Stimulated activated CD8-positive, alpha-beta memory T cell treated with anti-CD3 and anti-CD28 coated beads, Interleukin-12 subunit alpha, Interleukin-12 subunit beta, amount 100 ng/mL, for 24 hours (primary cell): ENCODE measurements around the gene EIF4E3.

ENCODE experiments used
- DNase-seq: peaks from one replicate; pipeline ENCODE4 v3.0.0-alpha.2; 2020; ENCODE audit errors: extremely low read depth

The EIF4E3 gene

DNA sequence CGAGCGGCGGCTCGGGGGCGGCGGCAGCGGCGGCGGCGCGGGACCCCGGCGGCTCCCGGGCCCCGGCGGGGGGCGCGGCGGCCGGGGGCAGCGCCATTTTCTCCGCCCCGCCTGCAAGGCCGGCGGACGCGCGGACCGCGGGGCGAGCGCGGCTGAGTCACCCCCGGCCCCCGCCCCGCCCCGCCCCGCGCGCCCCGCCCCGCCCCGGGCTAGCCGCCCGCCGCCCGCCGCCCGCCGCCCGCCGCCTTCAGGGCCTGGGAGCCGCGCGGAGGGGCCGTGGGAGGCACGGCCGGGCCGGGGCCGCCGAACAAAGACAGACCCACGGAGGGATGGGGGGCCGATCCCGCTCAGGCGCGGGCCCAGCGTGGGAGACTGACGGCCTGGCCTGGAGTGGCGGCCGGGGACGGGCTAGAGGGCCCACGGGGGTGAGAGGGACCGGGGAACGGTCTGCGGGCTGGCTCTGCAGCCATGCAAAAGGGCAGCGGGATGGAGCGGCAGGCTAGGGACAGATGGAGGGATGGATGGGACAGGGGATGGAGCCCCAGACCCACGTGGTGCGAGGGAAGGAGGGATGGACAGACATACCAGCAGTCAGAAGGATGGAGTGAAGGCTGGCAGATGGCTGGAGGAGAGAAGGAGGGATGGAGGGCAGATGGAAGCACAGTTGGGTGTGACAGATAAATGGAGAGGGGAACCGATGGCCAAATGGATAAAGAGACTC lies at the start of gene EIF4E3:
Gene EIF4E3, minus strand, starts transcription at position 132 of the 721 bp plus-strand sequence. Its CDS starts 35 bp downstream, at position 97.
- no peak for DNase-seq

GRCh38 chr3:71771884-71772283 lies 46.7 kb upstream of the EIF4E3 start:
- no peak for DNase-seq

GRCh38 chr3:71771126-71771525 lies 45.9 kb upstream of the EIF4E3 start:
- no peak for DNase-seq

- no peak for DNase-seq
Observed at GRCh38 chr3:71763426-71763825, 38.2 kb upstream of the EIF4E3 start.

GRCh38 chr3:71760140-71760539 lies 34.9 kb upstream of the EIF4E3 start:
- no peak for DNase-seq

DNA sequence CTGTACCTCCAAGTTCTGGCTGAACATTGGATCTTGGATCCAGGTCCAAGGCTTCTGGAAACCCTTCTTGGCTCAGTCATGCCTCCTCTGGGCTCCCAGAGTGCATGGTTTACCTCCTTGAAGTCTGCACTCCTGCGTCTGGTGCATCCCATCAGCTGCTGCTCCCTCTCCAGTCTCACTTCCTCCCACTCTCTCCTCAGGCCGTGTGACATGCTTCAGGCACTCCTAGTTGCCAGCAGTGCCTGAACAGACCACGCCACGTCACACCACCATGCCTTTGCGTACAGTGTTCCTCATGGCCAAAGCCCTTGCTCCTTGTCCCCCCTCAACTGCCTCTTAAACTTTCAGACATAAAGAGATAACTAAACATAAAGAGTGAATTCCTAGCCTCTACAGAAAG lies 34.2 kb upstream of the EIF4E3 start:
- no peak for DNase-seq

GRCh38 chr3:71758091-71758490 lies 32.9 kb upstream of the EIF4E3 start:
- no peak for DNase-seq

- no peak for DNase-seq
Observed at GRCh38 chr3:71754610-71755253, 29.5 kb upstream of the EIF4E3 start.

- no peak for DNase-seq
Observed at GRCh38 chr3:71753701-71754609, 28.8 kb upstream of the EIF4E3 start, which contains the start of gene GPR27. GPR27 (plus strand) TSS chr3:71753855; CDS start chr3:71754050, 195 bp downstream.

- DNase-seq = no peak
Observed at GRCh38 chr3:71752831-71753700, 27.9 kb upstream of the EIF4E3 start.

DNA sequence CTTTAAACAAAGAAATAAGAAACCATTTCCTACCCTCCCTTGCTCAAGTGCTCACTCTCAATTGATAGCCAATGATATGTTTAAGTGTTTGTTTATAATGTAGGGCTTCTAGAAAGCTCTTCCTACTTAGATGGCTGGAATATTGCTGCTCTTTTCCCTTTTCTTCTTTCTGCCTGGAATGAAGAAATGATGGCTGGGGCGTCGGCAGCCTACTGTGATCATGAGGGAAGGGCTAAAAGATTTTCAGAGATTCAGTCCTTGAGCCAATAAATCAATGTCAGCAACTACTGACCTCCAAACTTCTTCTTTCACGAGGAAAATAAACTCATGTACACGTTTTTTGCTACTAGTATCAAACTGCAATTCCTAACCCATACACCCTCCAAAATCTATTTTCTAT lies 26.4 kb upstream of the EIF4E3 start:
- DNase-seq = no peak

DNA sequence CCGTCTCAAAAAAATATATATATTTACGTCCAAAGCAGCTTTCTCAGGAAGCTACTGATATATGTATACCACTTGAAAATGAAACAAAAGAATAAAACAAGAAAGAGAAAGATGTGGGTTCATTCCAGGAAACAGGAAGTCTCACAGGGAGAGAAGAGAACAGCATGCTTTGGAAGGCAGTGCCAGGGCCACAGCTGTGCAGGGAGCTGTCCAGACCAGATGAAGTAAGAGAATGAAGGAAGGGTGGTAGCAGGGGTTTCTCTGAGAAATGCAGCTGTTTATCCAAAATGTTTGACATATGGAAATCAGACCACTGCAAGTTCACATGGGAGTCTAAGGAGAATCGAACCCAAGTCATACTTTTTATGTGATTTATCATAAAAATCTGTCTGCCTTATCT lies 19.5 kb upstream of the EIF4E3 start:
- no peak for DNase-seq

- DNase-seq = no peak
Observed at GRCh38 chr3:71742621-71743020, 17.4 kb upstream of the EIF4E3 start.

- DNase-seq = no peak
Observed at GRCh38 chr3:71734881-71735280, 9.7 kb upstream of the EIF4E3 start.

GRCh38 chr3:71733319-71733718 lies 8.1 kb upstream of the EIF4E3 start:
- no peak for DNase-seq

DNA sequence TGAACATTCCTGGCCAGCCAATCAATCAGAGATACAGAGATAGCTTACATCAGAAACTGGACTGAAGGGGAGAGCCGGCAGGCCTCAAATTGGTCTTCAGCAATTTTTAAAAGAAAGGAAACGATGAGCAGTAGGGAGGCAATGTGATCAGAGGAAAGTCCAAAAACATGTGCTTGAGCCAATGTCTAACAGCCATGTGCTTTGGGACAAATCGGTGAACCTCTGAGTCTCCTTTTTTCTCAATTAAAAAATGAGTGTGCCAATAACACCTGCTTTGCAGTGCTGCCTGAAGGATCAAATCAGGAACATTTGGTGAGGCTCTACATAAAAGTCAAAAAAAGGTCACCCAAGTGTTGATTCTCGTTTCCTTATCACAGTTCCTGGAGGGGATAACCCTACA lies 7.4 kb upstream of the EIF4E3 start:
- no peak for DNase-seq

DNA sequence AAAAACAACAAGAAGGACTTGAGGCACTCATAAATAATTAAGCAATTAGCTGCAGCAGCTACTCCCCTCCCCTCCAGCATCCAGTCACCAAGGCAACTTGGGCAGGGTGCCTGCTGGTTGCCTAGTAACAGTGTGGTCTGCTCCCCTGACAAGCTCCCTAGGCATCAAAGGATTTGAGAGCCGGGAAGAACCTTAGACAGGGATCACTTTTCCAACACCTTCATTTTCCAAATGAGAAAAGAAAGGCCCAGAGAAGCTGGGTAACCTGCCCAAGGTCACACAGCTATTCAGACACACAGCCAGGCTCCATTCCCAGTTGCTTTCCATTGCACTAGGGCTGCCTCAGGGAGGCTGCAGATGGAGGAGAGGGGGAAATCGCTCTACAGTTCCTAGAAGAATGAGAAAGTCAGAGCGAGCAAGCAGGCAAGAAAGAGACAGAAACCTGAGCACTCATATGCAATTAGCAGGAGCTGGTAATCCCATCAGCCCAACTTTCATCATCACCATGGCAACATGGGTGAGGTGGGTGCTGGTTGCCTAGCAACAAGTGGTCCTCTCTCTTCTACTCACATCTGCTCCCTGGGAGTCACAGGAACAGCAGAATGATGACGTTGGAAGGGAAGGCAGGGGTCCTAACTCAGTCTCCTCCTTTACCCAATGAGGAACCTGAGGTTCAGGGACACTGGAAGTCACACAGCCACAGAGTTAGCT lies 3.6 kb upstream of the EIF4E3 start:
- DNase-seq = no peak

GRCh38 chr3:71726146-71726545 lies 944 bp upstream of the EIF4E3 start:
- DNase-seq = no peak

GRCh38 chr3:71724584-71725270 lies 475 bp downstream of the EIF4E3 start:
- DNase-seq = no peak

- no peak for DNase-seq
Observed at GRCh38 chr3:71724171-71724453, 1.1 kb downstream of the EIF4E3 start.
